Epithelial cell of prostate (primary cell): ENCODE results near the gene SLIT3.
"Not testable (repeated sequence)": the region's sequence is repeated elsewhere in the genome, so short reads cannot be mapped to it uniquely, and the experiment has no call there.

Source experiments
- DNase-seq: peaks from one replicate; pipeline ENCODE4 v3.0.0-alpha.2; 2011; ENCODE audit warnings: low read depth, low spot score
- H3K27ac ChIP-seq: fragments of 450-650 bp; 2 replicates; pipeline ENCODE4 v1.5.1; 2017; ENCODE audit warnings: mild to moderate bottlenecking

SLIT3 gene

GRCh38 chr5:169152453-169152852, 148.5 kb downstream of the SLIT3 start:
- DNase-seq: no peak
- H3K27ac ChIP-seq: no peak overlapping the region

- H3K27ac ChIP-seq: no peak overlapping the region
- no peak for DNase-seq
Observed at GRCh38 chr5:169151051-169151805, 149.7 kb downstream of the SLIT3 start.

- no peak for DNase-seq
Observed at GRCh38 chr5:169150108-169150507, 150.8 kb downstream of the SLIT3 start.

GRCh38 chr5:169149317-169149716, 151.6 kb downstream of the SLIT3 start:
- DNase-seq: no peak
- no peak overlapping the region for H3K27ac ChIP-seq

More at GRCh38 chr5:169150108-169150507, 150.8 kb downstream of the SLIT3 start:
- no peak overlapping the region for H3K27ac ChIP-seq

- no peak for DNase-seq
Observed at GRCh38 chr5:169148138-169148740, 152.7 kb downstream of the SLIT3 start.

GRCh38 chr5:169147534-169147933, 153.4 kb downstream of the SLIT3 start:
- no peak overlapping the region for H3K27ac ChIP-seq
- DNase-seq: no peak

More at GRCh38 chr5:169148138-169148740, 152.7 kb downstream of the SLIT3 start:
- no peak overlapping the region for H3K27ac ChIP-seq

GRCh38 chr5:169146158-169146557, 154.8 kb downstream of the SLIT3 start:
- DNase-seq: no peak
- no peak overlapping the region for H3K27ac ChIP-seq

- no peak for DNase-seq
- no peak overlapping the region for H3K27ac ChIP-seq
Observed at GRCh38 chr5:169142264-169142970, 158.5 kb downstream of the SLIT3 start.

GRCh38 chr5:169140215-169140614, 160.7 kb downstream of the SLIT3 start:
- not testable (repeated sequence) for DNase-seq, H3K27ac ChIP-seq

GRCh38 chr5:169139480-169140050, 161.4 kb downstream of the SLIT3 start:
- DNase-seq: no peak
- H3K27ac ChIP-seq: no peak overlapping the region

- no peak overlapping the region for H3K27ac ChIP-seq
- no peak for DNase-seq
Observed at GRCh38 chr5:169133531-169133930, 167.4 kb downstream of the SLIT3 start.

GRCh38 chr5:169132302-169132660, 168.7 kb downstream of the SLIT3 start:
- no peak overlapping the region for H3K27ac ChIP-seq
- DNase-seq: no peak

GRCh38 chr5:169131616-169132301, 169.2 kb downstream of the SLIT3 start:
- no peak for DNase-seq

GRCh38 chr5:169128679-169129078, 172.3 kb downstream of the SLIT3 start:
- H3K27ac ChIP-seq: no peak overlapping the region
- no peak for DNase-seq

More at GRCh38 chr5:169131616-169132301, 169.2 kb downstream of the SLIT3 start:
- H3K27ac ChIP-seq: no peak overlapping the region

- no peak overlapping the region for H3K27ac ChIP-seq
- no peak for DNase-seq
Observed at GRCh38 chr5:169127431-169127830, 173.5 kb downstream of the SLIT3 start.

GRCh38 chr5:169126481-169127021, 174.4 kb downstream of the SLIT3 start:
- no peak for DNase-seq

GRCh38 chr5:169125571-169125970, 175.4 kb downstream of the SLIT3 start:
- DNase-seq: no peak
- H3K27ac ChIP-seq: no peak overlapping the region

More at GRCh38 chr5:169126481-169127021, 174.4 kb downstream of the SLIT3 start:
- no peak overlapping the region for H3K27ac ChIP-seq

GRCh38 chr5:169122951-169123350, 178.0 kb downstream of the SLIT3 start:
- DNase-seq: no peak
- H3K27ac ChIP-seq: no peak overlapping the region

GRCh38 chr5:169121630-169122420, 179.1 kb downstream of the SLIT3 start:
- DNase-seq: no peak
- H3K27ac ChIP-seq: no peak overlapping the region
